ENCODE data around the gene RPS15A. TPM values are rescaled to one million over a fixed set of nuclear protein-coding genes. Genes with fewer than 3 reads are reported as not detected.
"Not testable (repeated sequence)": the region's sequence is repeated elsewhere in the genome, so short reads cannot be mapped to it uniquely, and the experiment has no call there.

RPS15A gene
- total RNA-seq, 1 experiment from 2014 or later = 1,782 TPM

- DNase-seq (ENCODE audit: low read depth) = no peak
These were observed 7.6 kb upstream of the RPS15A start for GRCh38 chr16:18797746-18798145.

- no peak for DNase-seq (ENCODE audit: low read depth)
These were observed 6.2 kb upstream of the RPS15A start for GRCh38 chr16:18796377-18796776.

GRCh38 chr16:18792836-18793433 is 2.8 kb upstream of the RPS15A start:
- DNase-seq (ENCODE audit: low read depth) = no peak

- DNase-seq (ENCODE audit: low read depth) = no peak
These were observed 652 bp downstream of the RPS15A start for GRCh38 chr16:18789515-18789849.

- peak; percentile 51 for DNase-seq (ENCODE audit: low read depth)
These were observed 1.2 kb downstream of the RPS15A start for GRCh38 chr16:18788828-18789514.

- no peak for DNase-seq (ENCODE audit: low read depth)
These were observed 5.1 kb downstream of the RPS15A start for GRCh38 chr16:18784917-18785623.

GRCh38 chr16:18783430-18784341 is 6.4 kb downstream of the RPS15A start:
- no peak for DNase-seq (ENCODE audit: low read depth)

- DNase-seq (ENCODE audit: low read depth) = no peak
These were observed 7.3 kb downstream of the RPS15A start for GRCh38 chr16:18782697-18783429.

- not testable (repeated sequence) for DNase-seq (ENCODE audit: low read depth)
These were observed 8.9 kb downstream of the RPS15A start for GRCh38 chr16:18781232-18781631.

- not testable (repeated sequence) for DNase-seq (ENCODE audit: low read depth)
These were observed 9.6 kb downstream of the RPS15A start for GRCh38 chr16:18780460-18781026.

GRCh38 chr16:18777664-18778063 is 12.5 kb downstream of the RPS15A start:
- DNase-seq (ENCODE audit: low read depth) = not testable (repeated sequence)

- DNase-seq (ENCODE audit: low read depth) = not testable (repeated sequence)
These were observed 13.8 kb downstream of the RPS15A start for GRCh38 chr16:18776334-18776733.

- DNase-seq (ENCODE audit: low read depth) = not testable (repeated sequence)
These were observed 15.5 kb downstream of the RPS15A start for GRCh38 chr16:18774651-18775050.

- not testable (repeated sequence) for DNase-seq (ENCODE audit: low read depth)
These were observed 18.0 kb downstream of the RPS15A start for GRCh38 chr16:18772171-18772570.

- not testable (repeated sequence) for DNase-seq (ENCODE audit: low read depth)
These were observed 19.7 kb downstream of the RPS15A start for GRCh38 chr16:18770336-18770962.

- peak; percentile 26 for DNase-seq (ENCODE audit: low read depth)
These were observed 22.9 kb downstream of the RPS15A start for GRCh38 chr16:18767217-18767616.

- DNase-seq (ENCODE audit: low read depth) = not testable (repeated sequence)
These were observed 27.4 kb downstream of the RPS15A start for GRCh38 chr16:18762713-18763112.

GRCh38 chr16:18759598-18760520 is 30.3 kb downstream of the RPS15A start:
- DNase-seq (ENCODE audit: low read depth) = not testable (repeated sequence)

Measured in LHCN-M2 (cell line).